DOHH2 (cell line): ENCODE data around the gene HLA-DOA.

Experiments
- EZH2phosphoT487 ChIP-seq: fragments of 200-600 bp; sonication (generic); IDR thresholded peaks from 2 replicates; pipeline ENCODE4 v1.6.1; 2017; ENCODE audit warnings: borderline replicate concordance, mild to moderate bottlenecking, antibody characterized with exemption, low read length, moderate library complexity, mixed read lengths
- TF ChIP-seq, protein P1 (sequence below): fragments of 200-600 bp; sonication (generic); IDR thresholded peaks from one replicate; pipeline ENCODE4 v1.5.1; 2014; ENCODE audit warnings: antibody characterized with exemption, mild to moderate bottlenecking, low read depth, low read length; ENCODE audit not compliant: poor library complexity, severe bottlenecking

DNA sequence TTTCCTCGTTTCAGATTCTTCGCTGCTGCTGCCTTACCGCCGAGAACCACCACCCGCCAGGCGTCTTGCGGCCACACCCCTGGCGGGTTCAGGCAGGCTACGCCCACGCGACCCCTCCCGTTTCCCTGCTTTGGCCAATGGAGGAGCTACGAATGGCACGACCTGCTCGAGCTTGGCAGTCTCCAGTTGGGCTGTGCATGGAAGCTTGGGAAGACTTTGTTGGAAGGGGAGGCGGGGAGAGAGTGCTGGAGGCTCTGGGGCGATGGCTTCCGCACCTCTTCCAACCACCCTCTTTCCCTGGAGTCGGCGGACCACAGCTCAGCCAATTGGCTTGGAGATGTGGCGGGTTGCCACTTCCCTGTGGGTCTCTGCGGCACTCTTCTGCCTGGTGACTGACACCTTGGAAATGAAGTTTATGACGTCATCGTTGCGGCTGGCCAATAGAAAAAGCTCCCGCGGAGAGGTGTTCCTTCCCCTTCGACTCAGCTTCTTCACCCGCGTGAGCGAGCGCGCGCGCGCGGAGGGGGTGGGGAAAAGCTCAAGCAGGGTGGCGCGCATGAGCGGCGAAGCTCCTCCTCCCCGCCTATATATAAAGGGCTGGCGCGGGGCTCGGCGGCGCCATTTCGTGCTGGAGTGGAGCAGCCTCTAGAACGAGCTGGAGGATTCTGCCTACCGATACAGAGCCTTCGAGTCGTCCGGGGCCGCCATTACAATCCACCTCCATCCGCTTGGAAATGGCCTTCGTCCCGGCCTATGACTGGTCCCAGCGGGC is 37.6 kb downstream of the HLA-DOA start:
- TF ChIP-seq, protein P1, sequence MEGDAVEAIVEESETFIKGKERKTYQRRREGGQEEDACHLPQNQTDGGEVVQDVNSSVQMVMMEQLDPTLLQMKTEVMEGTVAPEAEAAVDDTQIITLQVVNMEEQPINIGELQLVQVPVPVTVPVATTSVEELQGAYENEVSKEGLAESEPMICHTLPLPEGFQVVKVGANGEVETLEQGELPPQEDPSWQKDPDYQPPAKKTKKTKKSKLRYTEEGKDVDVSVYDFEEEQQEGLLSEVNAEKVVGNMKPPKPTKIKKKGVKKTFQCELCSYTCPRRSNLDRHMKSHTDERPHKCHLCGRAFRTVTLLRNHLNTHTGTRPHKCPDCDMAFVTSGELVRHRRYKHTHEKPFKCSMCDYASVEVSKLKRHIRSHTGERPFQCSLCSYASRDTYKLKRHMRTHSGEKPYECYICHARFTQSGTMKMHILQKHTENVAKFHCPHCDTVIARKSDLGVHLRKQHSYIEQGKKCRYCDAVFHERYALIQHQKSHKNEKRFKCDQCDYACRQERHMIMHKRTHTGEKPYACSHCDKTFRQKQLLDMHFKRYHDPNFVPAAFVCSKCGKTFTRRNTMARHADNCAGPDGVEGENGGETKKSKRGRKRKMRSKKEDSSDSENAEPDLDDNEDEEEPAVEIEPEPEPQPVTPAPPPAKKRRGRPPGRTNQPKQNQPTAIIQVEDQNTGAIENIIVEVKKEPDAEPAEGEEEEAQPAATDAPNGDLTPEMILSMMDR: no peak
- no peak for TF ChIP-seq EZH2phosphoT487
